Ovary (tissue), 9 donors: ENCODE data around the gene SDF2L1. TPM values are rescaled to one million over a fixed set of nuclear protein-coding genes. Genes with fewer than 3 reads are reported as not detected.

ENCODE experiments used
- DNase-seq, 5 donors: peaks; one replicate each; pipeline ENCODE4 v3.0.0-alpha.2; 2019 to 2020
- H3K27ac ChIP-seq, 2 donors: fragments of 200-600 bp; one replicate each; pipeline versions ENCODE4 v1.5.1 to v1.8.0; 2019 to 2022
- H3K27me3 ChIP-seq: fragments of 200-600 bp; one replicate; pipeline ENCODE4 v1.8.0; 2022
- H3K36me3 ChIP-seq: fragments of 200-600 bp; sonication (generic); one replicate; pipeline ENCODE4 v1.5.1; 2019
- H3K4me1 ChIP-seq: one replicate; pipeline ENCODE4 v1.8.1; 2013; ENCODE audit warnings: mild to moderate bottlenecking, moderate library complexity; ENCODE audit not compliant: insufficient read depth
- H3K4me3 ChIP-seq: fragments of 200-600 bp; sonication (generic); one replicate; pipeline ENCODE4 v1.5.1; 2017
- H3K9me3 ChIP-seq, 2 donors: fragments of 200-600 bp in 1 of 2; sonication (generic) in 1 of 2; one replicate each; pipeline versions ENCODE4 v1.5.1 to v1.8.1; 2013 to 2019; ENCODE audit warnings: mild to moderate bottlenecking in 1 of 2, moderate library complexity in 1 of 2
- EP300 ChIP-seq: sonication (generic); formaldehyde crosslinking; IDR thresholded peaks from one replicate; pipeline ENCODE4 v1.6.1; 2017; ENCODE audit warnings: antibody characterized with exemption
- POLR2A ChIP-seq: fragments of 450-650 bp; IDR thresholded peaks from one replicate; pipeline ENCODE4 v1.6.1; 2017; ENCODE audit warnings: antibody characterized with exemption, mild to moderate bottlenecking, moderate library complexity
- WGBS, 3 donors: extraction: QIAGEN DNeasy Blood & Tissue Kit in 1 of 3; methylation state at CpG; one replicate each; pipeline versions ENCODE4 v1.1.5 to v1.1.7; 2013 to 2017; 5-methylcytosine and 5-hydroxymethylcytosine counted together
- intact Hi-C, 4 donors: fragments of 100-400 bp; cut with DNase I; formaldehyde crosslinking; loops; one replicate each; pipeline versions ENCODE4 v1.11.0 to v1.15.1; 2022 to 2023
- polyA plus RNA-seq, 2 donors: library from polyadenylated mRNA; stranded (reverse); fragments of 200-250 nt in 1 of 2; fragments of 350-450 nt in 1 of 2; fragmentation: Illumina TruSeq in 1 of 2; extraction: RNeasy Lipid Tissue Mini Kit (QIAGEN cat#74804) in 1 of 2; gene quantifications; one replicate each; pipeline ENCODE4 v1.2.3, GENCODE V29; 2013 to 2014
- total RNA-seq, 7 donors: library from RNA; depleted of rRNA in 2 of 7; stranded (reverse); fragments of >200 nt in 2 of 7; fragmentation: NEBNext Ultra II Directional in 3 of 7; extraction: Animal tissue kit (Norgen Biotek cat#: 25700) in 3 of 7; gene quantifications; one replicate each; pipeline versions ENCODE4 v1.1.0 to v1.2.4, GENCODE V29; 2016 to 2023
- TF ChIP-seq, protein P1 (sequence below), 3 donors: fragments of 450-650 bp in 2 of 3; fragments of 200-600 bp in 1 of 3; IDR thresholded peaks; one replicate each; pipeline versions ENCODE4 v1.5.1 to v1.8.0; 2016 to 2022; ENCODE audit warnings: antibody characterized with exemption in 3 of 3, mild to moderate bottlenecking in 1 of 3
- donor health status: DM: no; HTN: no; CAD: no; lungs with moderate emphysema.
- donor health status: DM: no; HTN: no; CAD: no.
- donor health status: Bipolar disorder and iron deficiency.
- donor health status: DM: yes; HTN: yes; CAD: no.
- donor health status: DM: no; HTN: no; CAD: no.
- donor health status: DM: yes; HTN: yes; CAD: no.

SDF2L1 gene
- total and polyA plus RNA-seq, 9 donors, result 2.1 to 30.4 (median 15.9) TPM

DNA sequence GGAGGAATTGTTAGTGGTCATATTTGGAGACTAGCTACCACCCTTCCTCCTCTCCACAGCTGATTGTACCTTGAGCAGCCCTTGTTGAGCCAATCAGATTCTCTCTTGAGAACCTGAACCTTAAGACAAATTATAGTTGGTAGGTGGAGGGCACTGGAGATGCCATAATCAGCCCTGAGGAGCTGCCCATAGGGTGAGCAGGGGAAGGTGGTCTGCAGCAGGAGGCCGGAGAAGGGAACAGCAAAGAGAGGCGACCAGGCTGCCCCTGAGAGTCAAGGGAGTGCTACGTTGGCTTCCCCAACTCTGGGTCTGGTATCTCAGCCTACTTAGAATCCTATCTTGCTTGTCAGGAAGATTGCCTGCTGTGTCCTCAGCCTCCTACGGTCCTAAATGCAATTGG lies 2.7 kb upstream of the SDF2L1 start:
- H3K4me3 ChIP-seq, result no peak overlapping the region
- TF ChIP-seq, protein P1, sequence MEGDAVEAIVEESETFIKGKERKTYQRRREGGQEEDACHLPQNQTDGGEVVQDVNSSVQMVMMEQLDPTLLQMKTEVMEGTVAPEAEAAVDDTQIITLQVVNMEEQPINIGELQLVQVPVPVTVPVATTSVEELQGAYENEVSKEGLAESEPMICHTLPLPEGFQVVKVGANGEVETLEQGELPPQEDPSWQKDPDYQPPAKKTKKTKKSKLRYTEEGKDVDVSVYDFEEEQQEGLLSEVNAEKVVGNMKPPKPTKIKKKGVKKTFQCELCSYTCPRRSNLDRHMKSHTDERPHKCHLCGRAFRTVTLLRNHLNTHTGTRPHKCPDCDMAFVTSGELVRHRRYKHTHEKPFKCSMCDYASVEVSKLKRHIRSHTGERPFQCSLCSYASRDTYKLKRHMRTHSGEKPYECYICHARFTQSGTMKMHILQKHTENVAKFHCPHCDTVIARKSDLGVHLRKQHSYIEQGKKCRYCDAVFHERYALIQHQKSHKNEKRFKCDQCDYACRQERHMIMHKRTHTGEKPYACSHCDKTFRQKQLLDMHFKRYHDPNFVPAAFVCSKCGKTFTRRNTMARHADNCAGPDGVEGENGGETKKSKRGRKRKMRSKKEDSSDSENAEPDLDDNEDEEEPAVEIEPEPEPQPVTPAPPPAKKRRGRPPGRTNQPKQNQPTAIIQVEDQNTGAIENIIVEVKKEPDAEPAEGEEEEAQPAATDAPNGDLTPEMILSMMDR (IDR thresholded peaks at IDR 0.05), result no peak
- H3K4me1 ChIP-seq, result peaks cover 2% of the 10 kb centered on the region
- intact Hi-C loops, result no loop called here
- no peaks in the 10 kb centered on the region for H3K36me3 ChIP-seq
- no peaks in the 10 kb centered on the region for H3K9me3 ChIP-seq
- DNase-seq, result no peak
- 70 to 76% (median 74%) methylated on average over 4 of the region's 4 CpGs for WGBS, 3 donors
- H3K27me3 ChIP-seq, result no peaks in the 10 kb centered on the region
- no peak overlapping the region for H3K27ac ChIP-seq

DNA sequence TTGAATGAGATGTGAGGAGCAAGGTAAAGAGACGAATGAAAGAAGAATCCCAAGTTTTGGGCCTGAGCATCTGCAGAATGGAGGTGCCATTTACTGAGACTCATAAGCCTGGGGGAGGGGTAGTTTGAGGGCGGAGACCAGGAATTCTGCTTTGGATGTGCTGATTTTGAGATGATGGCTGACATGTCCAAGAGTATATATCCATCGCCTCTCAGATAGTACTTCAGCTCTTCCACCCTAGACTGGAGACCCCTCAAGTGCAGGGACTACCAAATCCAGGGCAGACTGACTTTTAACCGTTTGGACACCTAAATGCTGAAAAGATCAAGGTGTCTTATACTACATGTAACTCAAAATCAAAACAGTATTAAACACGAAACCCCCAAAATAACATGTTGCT lies 1.3 kb upstream of the SDF2L1 start:
- Histone ChIP-seq H3K9me3 (no peaks in the 10 kb centered on the region), H3K27ac (no peak overlapping the region), H3K27me3 (no peaks in the 10 kb centered on the region), H3K36me3 (no peaks in the 10 kb centered on the region), H3K4me1 (peaks cover 2% of the 10 kb centered on the region), H3K4me3 (no peak overlapping the region)
- DNase-seq, result no peak
- TF ChIP-seq, protein P1 (IDR thresholded peaks at IDR 0.05), result no peak
- TF ChIP-seq EP300, result no peak
- no peak for TF ChIP-seq POLR2A
- WGBS, 3 donors, result 75 to 83% (median 80%) methylated on average over 5 of the region's 5 CpGs
- intact Hi-C loops, result no loop called here

DNA sequence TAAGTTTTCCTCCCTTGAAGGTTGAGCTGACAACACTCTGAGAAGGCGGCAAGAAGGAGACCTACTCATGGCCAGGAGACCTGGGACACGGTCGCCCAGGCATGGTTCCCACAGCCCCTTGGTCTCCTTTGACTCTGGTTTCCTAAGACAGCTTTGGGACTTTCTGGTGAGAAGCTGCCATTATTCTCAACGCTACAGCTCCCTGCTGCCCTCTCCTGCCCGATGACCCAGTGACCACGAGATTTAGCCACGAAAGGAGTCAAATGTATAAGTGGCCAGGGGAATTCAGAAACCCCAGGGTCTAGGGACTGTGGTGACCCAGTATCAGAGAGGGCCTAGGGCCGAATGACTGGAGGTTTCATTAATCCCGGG lies 699 bp upstream of the SDF2L1 start:
- peak overlapping the region; percentile 26 for H3K4me3 ChIP-seq
- TF ChIP-seq, protein P1 (IDR thresholded peaks at IDR 0.05), result peak in 1 of 3 donors; percentile 32
- no peak for TF ChIP-seq EP300
- peak in 3 of 5 donors; percentile 35 to 51 (median 43) for DNase-seq
- H3K36me3 ChIP-seq, result no peaks in the 10 kb centered on the region
- intact Hi-C loops, result no loop called here
- H3K27me3 ChIP-seq, result no peaks in the 10 kb centered on the region
- WGBS, 3 donors, result 3 to 5% (median 5%) methylated on average over 9 of the region's 9 CpGs
- no peaks in the 10 kb centered on the region for H3K9me3 ChIP-seq
- H3K4me1 ChIP-seq, result peaks cover 2% of the 10 kb centered on the region
- no peak overlapping the region for H3K27ac ChIP-seq

DNA sequence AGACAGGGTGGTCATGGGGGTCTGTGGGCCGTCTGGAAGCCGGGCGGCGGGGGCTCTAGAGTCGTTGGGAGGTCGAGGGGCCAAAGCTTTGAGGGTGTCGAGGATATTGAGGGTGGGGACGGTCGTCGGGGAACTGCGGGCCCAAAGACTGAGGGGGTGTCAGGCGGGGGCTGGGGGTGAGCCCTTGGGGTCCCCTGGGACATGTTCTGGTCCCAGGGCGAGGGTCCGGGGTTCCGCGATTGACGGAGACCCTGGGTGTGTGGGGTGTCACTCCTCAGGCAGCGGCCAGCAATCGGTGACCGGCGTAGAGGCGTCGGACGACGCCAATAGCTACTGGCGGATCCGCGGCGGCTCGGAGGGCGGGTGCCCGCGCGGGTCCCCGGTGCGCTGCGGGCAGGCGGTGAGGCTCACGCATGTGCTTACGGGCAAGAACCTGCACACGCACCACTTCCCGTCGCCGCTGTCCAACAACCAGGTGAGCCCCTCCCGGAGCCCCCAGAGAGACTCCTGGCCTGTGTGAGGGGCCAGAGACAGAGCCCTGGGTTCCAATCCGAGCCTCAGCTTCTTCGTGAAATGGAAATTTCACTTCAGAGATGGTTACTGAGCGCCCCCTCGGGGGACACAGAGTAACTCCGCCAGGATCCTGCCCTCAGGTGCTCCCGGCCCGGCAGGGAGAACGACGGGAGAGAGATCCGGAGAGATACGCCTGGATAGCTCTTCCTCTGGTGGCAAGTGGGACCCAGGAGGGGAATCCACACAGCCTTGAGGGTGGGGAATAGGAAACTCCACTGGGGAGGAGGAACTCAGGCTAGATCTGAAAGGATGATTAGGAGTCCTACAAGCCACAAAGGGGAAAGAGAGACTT lies 714 bp downstream of the SDF2L1 start:
- peak in 2 of 5 donors; percentile 37 to 45 for DNase-seq
- Histone ChIP-seq H3K27me3 (no peaks in the 10 kb centered on the region), H3K4me1 (peaks cover 2% of the 10 kb centered on the region), H3K4me3 (peak overlapping the region; percentile 54), H3K9me3 (no peaks in the 10 kb centered on the region), H3K36me3 (no peaks in the 10 kb centered on the region), H3K27ac (no peak overlapping the region)
- TF ChIP-seq POLR2A (no peak), EP300 (no peak)
- TF ChIP-seq, protein P1 (IDR thresholded peaks at IDR 0.05), result peak in 1 of 3 donors; percentile 19
- WGBS, 3 donors, result 1 to 3% (median 1%) methylated on average over 30 to 56 of the region's 56 CpGs
- intact Hi-C loops, result no loop called here
